ENCODE measurements around the gene CASZ1. TPM values are rescaled to one million over a fixed set of nuclear protein-coding genes. Genes with fewer than 3 reads are reported as not detected.

Gene CASZ1
- total and polyA plus RNA-seq, 2 donors = 1.8 to 3.9 TPM

DNA sequence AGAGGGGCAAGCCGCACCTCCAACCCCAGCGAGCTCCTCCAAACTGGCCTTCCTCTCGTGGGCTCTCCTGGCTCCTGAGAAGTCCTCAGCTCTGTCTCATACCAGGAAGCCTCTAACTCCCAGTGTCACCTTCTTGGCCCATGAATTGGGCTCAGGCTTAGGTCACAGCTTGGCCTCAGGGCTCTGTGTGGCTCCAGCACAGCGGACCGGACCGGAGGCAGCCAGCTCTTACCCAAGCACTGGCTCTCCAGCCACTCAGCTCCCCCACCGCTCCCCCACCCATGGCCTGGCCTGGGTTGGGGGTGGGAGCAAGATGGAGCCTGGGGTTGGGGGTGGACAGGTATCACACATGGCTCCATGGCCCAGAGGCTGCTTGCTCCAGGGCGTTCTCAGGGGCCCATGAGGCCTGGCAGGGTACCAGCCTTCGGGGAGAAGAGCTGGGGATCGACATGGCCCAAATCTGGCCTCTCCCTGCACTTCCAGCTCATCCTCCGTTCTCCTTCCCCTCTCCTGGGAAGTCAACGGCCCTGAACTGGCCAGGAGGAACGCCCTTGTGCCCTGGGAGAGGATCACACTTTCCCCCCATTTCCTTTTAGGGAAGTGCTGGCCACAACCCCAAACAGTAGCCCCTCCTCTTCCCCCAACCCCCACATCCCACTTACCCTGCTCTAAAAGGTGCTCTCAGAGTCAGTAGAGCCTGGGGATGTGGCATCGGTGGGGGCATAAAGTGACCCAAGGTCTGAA lies 97.5 kb downstream of the CASZ1 start:
- DNase-seq (ENCODE audit: low read depth in 6 of 9, low spot score in 9 of 9) = no peak
- peaks cover 0 to 1% of the 10 kb centered on the region in 2 donors for H3K9me3 ChIP-seq (ENCODE audit: control insufficient read depth in 2 of 2, insufficient read depth in 1 of 2, low read length in 1 of 2)
- H3K4me1 ChIP-seq (ENCODE audit: control insufficient read depth in 2 of 2, insufficient read depth in 2 of 2, low read length in 2 of 2) = peaks cover 0 to 5% of the 10 kb centered on the region in 2 donors
- H3K27ac ChIP-seq (ENCODE audit: low read depth in 1 of 2, low read length in 1 of 2) = no peak overlapping the region
- H3K27me3 ChIP-seq (ENCODE audit: control insufficient read depth in 2 of 2, insufficient read depth in 1 of 2, low read length in 1 of 2) = peaks cover 3 to 76% of the 10 kb centered on the region in 2 donors
- WGBS = 80% methylated on average over 14 of the region's 14 CpGs
- no peaks in the 10 kb centered on the region for H3K36me3 ChIP-seq (ENCODE audit: control insufficient read depth in 2 of 2, insufficient read depth in 2 of 2, low read length in 1 of 2)
- H3K4me3 ChIP-seq (ENCODE audit: low read length in 2 of 2) = no peak overlapping the region

DNA sequence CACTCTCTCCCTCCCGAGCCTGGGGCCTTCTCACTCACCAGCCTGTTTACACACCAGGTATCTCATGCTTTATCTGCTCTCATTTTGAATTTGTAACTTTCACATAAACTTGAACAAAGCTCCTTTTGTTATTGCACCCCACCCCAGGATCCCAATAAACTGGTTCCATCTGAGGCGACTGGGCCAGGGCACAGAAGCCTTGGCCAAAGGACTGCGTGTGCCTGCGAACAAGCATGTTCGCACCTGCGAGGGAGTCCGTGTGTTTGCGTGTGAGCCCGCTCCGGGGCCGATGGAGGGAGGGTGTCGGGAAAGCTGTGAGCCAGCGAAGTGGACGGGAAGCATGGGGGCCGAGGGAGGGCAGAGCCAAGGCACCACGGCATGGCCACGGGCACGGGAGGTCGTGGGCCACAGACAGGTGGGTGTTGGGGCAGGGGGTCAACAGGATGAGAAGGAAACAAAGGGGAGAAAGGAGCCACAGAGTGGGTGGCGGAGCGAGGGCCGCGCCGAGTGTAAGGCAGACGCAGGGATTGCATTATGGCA lies 98.8 kb downstream of the CASZ1 start:
- Histone ChIP-seq H3K4me1 (ENCODE audit: control insufficient read depth in 2 of 2, insufficient read depth in 2 of 2, low read length in 2 of 2) (peaks cover 6 to 13% of the 10 kb centered on the region in 2 donors), H3K4me3 (ENCODE audit: low read length in 2 of 2) (no peak overlapping the region), H3K36me3 (ENCODE audit: control insufficient read depth in 2 of 2, insufficient read depth in 2 of 2, low read length in 1 of 2) (no peaks in the 10 kb centered on the region), H3K9me3 (ENCODE audit: control insufficient read depth in 2 of 2, insufficient read depth in 1 of 2, low read length in 1 of 2) (no peaks in the 10 kb centered on the region), H3K27ac (ENCODE audit: low read depth in 1 of 2, low read length in 1 of 2) (no peak overlapping the region), H3K27me3 (ENCODE audit: control insufficient read depth in 2 of 2, insufficient read depth in 1 of 2, low read length in 1 of 2) (peaks cover 3 to 68% of the 10 kb centered on the region in 2 donors)
- no peak for DNase-seq (ENCODE audit: low read depth in 6 of 9, low spot score in 9 of 9)
- 94% methylated on average over 25 of the region's 25 CpGs for WGBS

DNA sequence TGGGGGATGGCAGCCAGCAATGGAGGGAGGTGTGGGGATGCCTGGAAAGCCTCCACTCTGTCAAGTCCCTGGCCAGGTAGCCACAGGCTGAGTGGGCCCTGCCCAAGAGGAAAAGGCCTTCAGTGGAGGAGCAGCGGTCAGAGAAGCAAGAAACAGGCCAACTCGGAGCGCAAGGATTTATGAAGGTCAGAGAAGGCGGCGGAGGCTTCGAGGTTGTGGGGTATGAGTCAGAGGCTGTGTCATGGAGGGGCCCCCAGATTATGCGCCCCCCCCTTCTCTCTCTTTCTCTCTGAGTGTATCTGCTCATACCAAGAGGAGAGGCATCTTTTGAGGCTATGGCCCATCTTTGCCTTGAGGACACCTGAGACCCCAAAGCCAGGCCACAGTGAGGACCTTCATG lies 99.5 kb downstream of the CASZ1 start:
- Histone ChIP-seq H3K27ac (ENCODE audit: low read depth in 1 of 2, low read length in 1 of 2) (no peak overlapping the region), H3K4me3 (ENCODE audit: low read length in 2 of 2) (no peak overlapping the region), H3K9me3 (ENCODE audit: control insufficient read depth in 2 of 2, insufficient read depth in 1 of 2, low read length in 1 of 2) (no peaks in the 10 kb centered on the region), H3K4me1 (ENCODE audit: control insufficient read depth in 2 of 2, insufficient read depth in 2 of 2, low read length in 2 of 2) (peaks cover 13 to 17% of the 10 kb centered on the region in 2 donors), H3K36me3 (ENCODE audit: control insufficient read depth in 2 of 2, insufficient read depth in 2 of 2, low read length in 1 of 2) (no peaks in the 10 kb centered on the region), H3K27me3 (ENCODE audit: control insufficient read depth in 2 of 2, insufficient read depth in 1 of 2, low read length in 1 of 2) (peaks cover 3 to 61% of the 10 kb centered on the region in 2 donors)
- DNase-seq (ENCODE audit: low read depth in 6 of 9, low spot score in 9 of 9) = no peak
- 97% methylated on average over 7 of the region's 7 CpGs for WGBS

DNA sequence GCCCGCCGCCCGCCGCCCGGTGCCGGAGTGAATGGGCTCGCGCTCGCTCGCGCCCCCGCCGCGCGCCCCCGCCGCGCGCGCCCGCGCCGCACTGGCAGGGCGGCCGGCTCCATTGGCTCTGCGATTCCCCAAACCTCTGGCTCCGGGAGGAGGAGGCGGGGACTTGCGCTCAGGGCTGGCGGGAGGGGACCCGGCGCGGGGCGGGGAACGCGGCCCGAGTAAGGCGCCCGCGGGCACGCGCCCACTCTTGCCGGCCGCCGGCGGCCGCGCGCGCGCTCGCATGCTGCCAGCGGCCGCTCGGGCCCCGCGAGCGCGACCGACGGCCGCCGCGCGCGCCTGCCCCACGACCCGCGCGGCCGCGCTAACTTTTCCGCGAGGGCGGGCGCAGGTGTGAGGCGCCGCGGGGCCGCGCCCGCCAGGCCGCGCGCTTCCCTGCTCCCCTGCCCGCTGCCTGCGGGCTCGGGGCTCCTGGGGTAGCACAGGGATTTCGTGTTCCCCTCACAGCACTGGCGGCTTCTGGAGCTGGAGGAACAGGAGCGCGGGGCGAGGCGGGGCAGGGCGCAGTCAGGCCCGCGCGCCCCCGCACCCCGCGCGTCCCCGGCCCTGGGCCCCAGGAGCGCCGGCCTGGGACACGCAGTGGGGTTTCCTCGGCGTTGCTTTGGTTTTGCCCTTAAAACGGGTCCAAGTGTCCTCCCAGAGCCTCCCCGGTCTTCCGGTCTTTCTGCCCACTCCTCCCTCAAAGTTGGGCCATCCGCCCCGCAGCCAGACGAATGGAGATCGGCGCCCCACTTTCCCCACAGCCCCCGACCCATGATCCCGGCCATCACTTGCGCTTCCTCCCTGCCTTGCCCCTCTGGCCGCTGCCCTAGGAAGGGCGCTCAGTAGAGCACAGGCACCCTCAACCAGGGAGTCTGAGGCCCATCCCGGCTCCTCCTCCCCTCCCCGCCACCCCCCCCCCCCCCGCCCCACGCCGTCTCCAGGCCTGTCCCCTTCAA lies 101.5 kb downstream of the CASZ1 start:
- peak in 7 of 9 donors; percentile 39 to 80 (median 64) for DNase-seq (ENCODE audit: low read depth in 6 of 9, low spot score in 9 of 9)
- peak overlapping the region in 1 of 2 donors; percentile 91 for H3K4me3 ChIP-seq (ENCODE audit: low read length in 2 of 2)
- WGBS = 10% methylated on average over 115 of the region's 126 CpGs
- no peaks in the 10 kb centered on the region for H3K36me3 ChIP-seq (ENCODE audit: control insufficient read depth in 2 of 2, insufficient read depth in 2 of 2, low read length in 1 of 2)
- H3K27me3 ChIP-seq (ENCODE audit: control insufficient read depth in 2 of 2, insufficient read depth in 1 of 2, low read length in 1 of 2) = peaks cover 3 to 45% of the 10 kb centered on the region in 2 donors
- H3K4me1 ChIP-seq (ENCODE audit: control insufficient read depth in 2 of 2, insufficient read depth in 2 of 2, low read length in 2 of 2) = peaks cover 21 to 22% of the 10 kb centered on the region in 2 donors
- H3K27ac ChIP-seq (ENCODE audit: low read depth in 1 of 2, low read length in 1 of 2) = peak overlapping the region in 1 of 2 donors; percentile 58
- no peaks in the 10 kb centered on the region for H3K9me3 ChIP-seq (ENCODE audit: control insufficient read depth in 2 of 2, insufficient read depth in 1 of 2, low read length in 1 of 2)

DNA sequence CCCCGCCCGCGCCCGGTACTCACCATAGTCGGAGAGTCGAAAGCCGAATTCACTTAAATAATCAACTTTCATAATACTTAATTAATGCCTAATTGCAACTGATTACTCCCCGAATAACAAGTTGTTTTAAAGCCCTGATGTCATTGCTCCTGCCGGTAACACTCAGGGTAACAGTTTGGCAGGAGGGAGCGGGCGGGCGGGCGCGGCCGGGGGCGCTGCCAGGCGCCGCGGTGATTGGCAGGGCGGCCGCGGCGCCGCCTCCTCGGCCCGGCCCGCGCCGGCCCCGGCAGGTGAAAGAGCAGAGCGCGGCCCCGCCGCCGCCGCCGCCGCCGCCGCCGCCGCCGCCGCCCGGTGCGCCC lies 102.2 kb downstream of the CASZ1 start:
- H3K4me1 ChIP-seq (ENCODE audit: control insufficient read depth in 2 of 2, insufficient read depth in 2 of 2, low read length in 2 of 2) = peaks cover 21 to 22% of the 10 kb centered on the region in 2 donors
- peak in 8 of 9 donors; percentile 29 to 76 (median 47) for DNase-seq (ENCODE audit: low read depth in 6 of 9, low spot score in 9 of 9)
- peaks cover 3 to 43% of the 10 kb centered on the region in 2 donors for H3K27me3 ChIP-seq (ENCODE audit: control insufficient read depth in 2 of 2, insufficient read depth in 1 of 2, low read length in 1 of 2)
- under 1% methylated on average over 40 of the region's 46 CpGs for WGBS
- no peaks in the 10 kb centered on the region for H3K36me3 ChIP-seq (ENCODE audit: control insufficient read depth in 2 of 2, insufficient read depth in 2 of 2, low read length in 1 of 2)
- H3K4me3 ChIP-seq (ENCODE audit: low read length in 2 of 2) = peak overlapping the region; percentile 55 to 91
- peak overlapping the region in 1 of 2 donors; percentile 81 for H3K27ac ChIP-seq (ENCODE audit: low read depth in 1 of 2, low read length in 1 of 2)
- H3K9me3 ChIP-seq (ENCODE audit: control insufficient read depth in 2 of 2, insufficient read depth in 1 of 2, low read length in 1 of 2) = no peaks in the 10 kb centered on the region

DNA sequence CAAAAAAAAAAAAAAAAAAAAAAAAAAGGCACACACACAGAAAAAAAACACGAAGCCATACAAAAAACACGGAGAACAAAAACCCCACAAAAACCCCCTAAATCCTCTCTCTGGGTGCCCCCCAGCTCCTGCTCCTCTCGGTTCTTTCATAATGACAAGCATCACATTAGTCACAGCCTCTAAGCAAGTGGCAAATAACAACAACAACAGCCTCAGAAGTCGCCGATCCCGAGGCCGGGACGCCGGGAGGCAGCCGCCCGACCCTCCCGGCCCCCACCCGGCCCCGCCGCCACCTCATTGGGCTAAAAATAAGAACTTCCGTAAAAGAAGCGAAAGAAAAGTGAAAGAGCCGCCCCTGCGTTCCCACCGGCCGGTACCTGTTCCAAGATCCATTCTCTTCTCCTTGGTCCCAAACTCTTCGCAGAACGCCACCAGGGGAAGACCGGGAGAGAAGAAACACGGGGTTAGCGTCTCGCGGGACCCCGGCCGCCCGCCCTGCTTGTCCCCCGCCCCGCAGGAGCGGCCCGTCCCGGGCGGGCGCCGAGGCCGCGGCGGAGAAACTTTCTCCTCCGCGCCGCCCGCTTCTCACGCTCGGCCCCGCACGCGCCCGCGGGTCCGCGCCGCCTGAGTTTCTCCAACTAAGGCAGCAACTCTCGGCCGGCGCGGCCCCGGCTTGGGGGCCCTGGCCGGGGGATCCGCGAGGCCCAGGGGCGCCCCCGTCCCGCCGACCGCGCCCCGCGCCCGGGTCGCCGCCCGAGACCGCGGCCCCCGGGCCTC lies 102.8 kb downstream of the CASZ1 start:
- Histone ChIP-seq H3K27me3 (ENCODE audit: control insufficient read depth in 2 of 2, insufficient read depth in 1 of 2, low read length in 1 of 2) (peaks cover 3 to 37% of the 10 kb centered on the region in 2 donors), H3K9me3 (ENCODE audit: control insufficient read depth in 2 of 2, insufficient read depth in 1 of 2, low read length in 1 of 2) (no peaks in the 10 kb centered on the region), H3K4me3 (ENCODE audit: low read length in 2 of 2) (peak overlapping the region; percentile 55 to 91), H3K36me3 (ENCODE audit: control insufficient read depth in 2 of 2, insufficient read depth in 2 of 2, low read length in 1 of 2) (no peaks in the 10 kb centered on the region), H3K27ac (ENCODE audit: low read depth in 1 of 2, low read length in 1 of 2) (peak overlapping the region; percentile 32 to 81), H3K4me1 (ENCODE audit: control insufficient read depth in 2 of 2, insufficient read depth in 2 of 2, low read length in 2 of 2) (peaks cover 21 to 22% of the 10 kb centered on the region in 2 donors)
- under 1% methylated on average over 79 of the region's 79 CpGs for WGBS
- DNase-seq (ENCODE audit: low read depth in 6 of 9, low spot score in 9 of 9) = peak in 7 of 9 donors; percentile 24 to 73 (median 39)

DNA sequence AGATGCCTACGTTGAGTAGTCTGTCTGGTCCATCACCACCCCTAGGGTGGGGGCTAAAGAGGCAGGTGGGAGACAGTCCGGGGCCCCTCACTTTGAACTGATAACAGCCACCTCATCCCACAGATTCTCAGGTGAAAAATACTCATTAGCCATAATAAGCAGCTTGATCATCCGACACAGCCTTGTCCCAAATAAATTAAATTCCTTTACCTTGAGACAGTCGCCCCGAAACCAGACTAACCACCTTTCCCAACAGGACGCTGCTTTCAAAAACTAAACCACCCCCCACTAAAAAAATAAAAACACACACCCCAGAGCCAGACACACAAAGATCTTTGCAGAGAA lies 103.3 kb downstream of the CASZ1 start:
- WGBS = 84% methylated on average over 6 of the region's 6 CpGs

DNA sequence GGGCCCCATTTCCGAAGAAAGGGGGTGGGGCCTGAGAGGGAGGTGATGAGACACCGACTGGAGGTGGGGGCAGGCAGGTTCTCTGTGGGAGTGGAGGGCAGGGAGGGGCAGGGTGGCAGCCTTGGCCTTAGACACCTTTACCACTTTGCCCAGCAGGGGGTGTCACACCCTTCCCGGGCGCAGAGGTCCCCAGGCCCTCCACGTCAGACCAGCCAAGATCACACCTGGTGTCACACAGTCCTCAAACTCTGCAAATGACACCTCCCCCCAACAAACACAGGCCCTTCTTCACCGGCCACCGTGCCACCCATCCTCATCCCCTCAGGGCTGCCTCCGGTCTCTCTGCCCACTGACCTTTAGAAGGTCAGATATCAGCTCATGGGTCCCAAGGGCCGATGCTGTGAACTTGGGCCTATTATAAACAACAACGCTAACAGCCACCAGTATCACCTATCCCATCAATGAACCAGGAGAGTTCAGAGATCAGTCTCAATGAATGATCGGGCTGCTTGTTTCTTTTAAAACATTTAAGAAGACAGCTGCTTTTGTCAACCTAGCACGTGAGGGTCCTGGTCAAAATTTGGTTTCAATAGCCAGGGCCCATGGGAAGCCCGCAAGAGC lies 103.9 kb downstream of the CASZ1 start:
- no peak overlapping the region for H3K27ac ChIP-seq (ENCODE audit: low read depth in 1 of 2, low read length in 1 of 2)
- peaks cover 3 to 29% of the 10 kb centered on the region in 2 donors for H3K27me3 ChIP-seq (ENCODE audit: control insufficient read depth in 2 of 2, insufficient read depth in 1 of 2, low read length in 1 of 2)
- H3K36me3 ChIP-seq (ENCODE audit: control insufficient read depth in 2 of 2, insufficient read depth in 2 of 2, low read length in 1 of 2) = no peaks in the 10 kb centered on the region
- H3K9me3 ChIP-seq (ENCODE audit: control insufficient read depth in 2 of 2, insufficient read depth in 1 of 2, low read length in 1 of 2) = no peaks in the 10 kb centered on the region
- H3K4me3 ChIP-seq (ENCODE audit: low read length in 2 of 2) = no peak overlapping the region
- whole genome bisulfite sequencing = 62% methylated on average over 13 of the region's 13 CpGs
- peaks cover 21 to 22% of the 10 kb centered on the region in 2 donors for H3K4me1 ChIP-seq (ENCODE audit: control insufficient read depth in 2 of 2, insufficient read depth in 2 of 2, low read length in 2 of 2)
- peak in 7 of 9 donors; percentile 33 to 81 (median 54) for DNase-seq (ENCODE audit: low read depth in 6 of 9, low spot score in 9 of 9)

More for the DNA sequence above, 103.3 kb downstream of the CASZ1 start:
- H3K27ac ChIP-seq (ENCODE audit: low read depth in 1 of 2, low read length in 1 of 2) = no peak overlapping the region
- no peaks in the 10 kb centered on the region for H3K36me3 ChIP-seq (ENCODE audit: control insufficient read depth in 2 of 2, insufficient read depth in 2 of 2, low read length in 1 of 2)
- H3K4me3 ChIP-seq (ENCODE audit: low read length in 2 of 2) = peak overlapping the region; percentile 55 to 91
- no peak for DNase-seq (ENCODE audit: low read depth in 6 of 9, low spot score in 9 of 9)
- no peaks in the 10 kb centered on the region for H3K9me3 ChIP-seq (ENCODE audit: control insufficient read depth in 2 of 2, insufficient read depth in 1 of 2, low read length in 1 of 2)
- peaks cover 21 to 22% of the 10 kb centered on the region in 2 donors for H3K4me1 ChIP-seq (ENCODE audit: control insufficient read depth in 2 of 2, insufficient read depth in 2 of 2, low read length in 2 of 2)
- H3K27me3 ChIP-seq (ENCODE audit: control insufficient read depth in 2 of 2, insufficient read depth in 1 of 2, low read length in 1 of 2) = peaks cover 3 to 34% of the 10 kb centered on the region in 2 donors
